OCI-LY3 (cell line): ENCODE data around the gene ZCCHC24.

Source experiments
- H2AFZ ChIP-seq: fragments of 200-600, 300-600 bp; shearing (Covaris generic); 2 replicates; pipeline ENCODE4 v1.6.0; 2014; ENCODE audit warnings: antibody characterized with exemption, low read depth, low read length
- H3K27ac ChIP-seq: fragments of 200-600, 300-600 bp; sonication (generic); 2 replicates; pipeline ENCODE4 v1.5.1; 2014; ENCODE audit warnings: mild to moderate bottlenecking, low read length, moderate library complexity, mixed read lengths
- H3K27me3 ChIP-seq: fragments of 200-600, 300-600 bp; sonication (generic); 2 replicates; pipeline ENCODE4 v1.6.1; 2014; ENCODE audit warnings: low read depth, low read length, mixed read lengths
- H3K36me3 ChIP-seq: fragments of 200-600, 300-600 bp; sonication (generic); replicated peaks from 2 replicates; pipeline ENCODE3; 2014; ENCODE audit warnings: low read depth, low read length, mixed read lengths
- H3K4me1 ChIP-seq: fragments of 300-600, 200-600 bp; sonication (generic); 2 replicates; pipeline ENCODE4 v1.6.1; 2014; ENCODE audit warnings: low read length, mixed read lengths
- H3K4me2 ChIP-seq: fragments of 200-600, 300-600 bp; sonication (generic); 2 replicates; pipeline ENCODE4 v1.6.1; 2014; ENCODE audit warnings: low read length, mixed read lengths
- H3K4me3 ChIP-seq: fragments of 300-600, 200-600 bp; sonication (generic); 2 replicates; pipeline ENCODE4 v1.5.1; 2014; ENCODE audit warnings: antibody characterized with exemption, mild to moderate bottlenecking, low read length, moderate library complexity
- H3K79me2 ChIP-seq: fragments of 300-600, 200-600 bp; shearing (Covaris generic); 2 replicates; pipeline ENCODE4 v1.6.1; 2014; ENCODE audit warnings: mild to moderate bottlenecking, low read length, mixed read lengths
- H3K9ac ChIP-seq: fragments of 300-600, 200-600 bp; shearing (Covaris generic); 2 replicates; pipeline ENCODE4 v1.6.0; 2014; ENCODE audit warnings: mild to moderate bottlenecking, low read length, moderate library complexity
- H3K9me3 ChIP-seq: fragments of 200-600, 300-600 bp; shearing (Covaris generic); 2 replicates; pipeline ENCODE4 v1.6.1; 2014; ENCODE audit warnings: low read length, mixed read lengths; ENCODE audit not compliant: insufficient read depth
- H4K20me1 ChIP-seq: fragments of 200-600, 300-600 bp; sonication (generic); 2 replicates; pipeline ENCODE4 v1.6.1; 2016; ENCODE audit warnings: low read length, mixed read lengths; ENCODE audit not compliant: insufficient read depth
- CTCF ChIP-seq: fragments of 200-600, 300-600 bp; sonication (generic); IDR thresholded peaks from 2 replicates; pipeline ENCODE4 v1.5.1; 2014; ENCODE audit warnings: antibody characterized with exemption, low read length, low read depth
- EZH2phosphoT487 ChIP-seq: fragments of 200-600 bp; shearing (Covaris generic); IDR thresholded peaks from 2 replicates; pipeline ENCODE4 v1.6.1; 2018; ENCODE audit warnings: antibody characterized with exemption, mixed run types, low read depth

The ZCCHC24 gene

DNA sequence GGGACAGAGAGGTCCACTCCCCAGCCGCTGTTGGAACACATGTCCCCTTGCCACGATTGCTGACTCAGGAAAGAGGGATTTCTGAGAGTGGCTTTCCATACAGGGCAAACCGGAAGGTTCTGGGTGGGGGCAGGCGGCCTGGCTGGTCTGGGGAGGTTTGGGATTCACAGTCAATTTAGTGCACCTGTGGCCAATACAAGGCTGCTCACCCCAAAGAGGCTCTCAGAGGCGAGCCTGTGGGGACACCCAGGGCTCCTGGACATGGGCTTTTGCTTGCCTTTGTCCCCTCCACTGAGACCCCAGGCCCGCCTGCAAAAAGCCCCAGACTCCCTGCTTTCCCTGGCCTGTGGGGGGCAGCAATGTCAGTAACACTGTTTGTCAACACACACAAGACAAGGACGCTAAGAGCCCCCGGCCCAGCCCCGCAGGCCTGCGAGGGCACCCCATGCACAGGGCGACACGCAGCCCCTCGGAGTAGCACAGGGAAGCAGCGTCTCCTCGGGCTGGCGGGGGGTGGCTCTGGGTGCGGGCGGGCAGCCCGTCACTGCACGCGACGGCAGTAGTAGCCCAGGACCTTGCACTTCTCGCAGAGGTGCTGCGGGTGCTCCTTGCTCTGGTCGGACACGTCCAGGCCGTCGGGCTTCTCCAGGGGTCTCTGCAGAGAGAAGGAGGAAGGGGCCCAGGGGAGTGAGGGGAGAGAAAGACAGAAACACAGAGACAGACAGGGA lies 59.5 kb downstream of the ZCCHC24 start:
- H3K4me2 ChIP-seq = no peak overlapping the region
- no peaks in the 10 kb centered on the region for H3K27me3 ChIP-seq
- no peaks in the 10 kb centered on the region for H3K9me3 ChIP-seq
- no peaks in the 10 kb centered on the region for H3K79me2 ChIP-seq
- H3K27ac ChIP-seq = no peak overlapping the region
- no peak overlapping the region for H3K4me3 ChIP-seq
- no peaks in the 10 kb centered on the region for H3K36me3 ChIP-seq
- H3K4me1 ChIP-seq = peaks cover 10% of the 10 kb centered on the region
- H2AFZ ChIP-seq = no peak overlapping the region
- no peak overlapping the region for H3K9ac ChIP-seq
- TF ChIP-seq EZH2phosphoT487 = no peak
- no peak for TF ChIP-seq CTCF
- no peaks in the 10 kb centered on the region for H4K20me1 ChIP-seq

DNA sequence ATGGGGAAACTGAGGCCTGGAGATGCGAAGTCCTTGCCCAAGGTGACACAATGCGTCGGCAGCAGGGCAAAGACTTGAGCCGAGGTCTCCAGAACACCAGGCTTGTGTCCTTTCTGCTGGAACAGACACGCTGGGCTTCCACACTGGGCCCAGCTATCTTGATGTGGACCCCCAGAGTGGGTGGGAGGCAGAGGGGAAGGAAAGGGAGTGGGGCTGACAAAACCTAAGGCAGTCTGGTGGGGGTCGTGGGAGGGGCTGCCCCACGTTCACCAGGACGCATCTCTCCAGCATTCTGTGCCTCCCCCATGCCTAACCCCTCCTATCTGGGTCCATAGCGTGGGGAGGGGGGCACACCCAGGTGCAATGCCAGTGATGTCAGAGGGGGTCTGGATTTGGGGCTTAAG lies 60.0 kb downstream of the ZCCHC24 start:
- Histone ChIP-seq H3K36me3 (no peaks in the 10 kb centered on the region), H3K27ac (no peak overlapping the region), H3K79me2 (no peaks in the 10 kb centered on the region), H3K9me3 (no peaks in the 10 kb centered on the region), H3K4me1 (peaks cover 10% of the 10 kb centered on the region), H2AFZ (no peak overlapping the region), H3K27me3 (no peaks in the 10 kb centered on the region), H4K20me1 (no peaks in the 10 kb centered on the region), H3K9ac (no peak overlapping the region), H3K4me3 (no peak overlapping the region), H3K4me2 (no peak overlapping the region)
- TF ChIP-seq EZH2phosphoT487 = no peak
- TF ChIP-seq CTCF = no peak

DNA sequence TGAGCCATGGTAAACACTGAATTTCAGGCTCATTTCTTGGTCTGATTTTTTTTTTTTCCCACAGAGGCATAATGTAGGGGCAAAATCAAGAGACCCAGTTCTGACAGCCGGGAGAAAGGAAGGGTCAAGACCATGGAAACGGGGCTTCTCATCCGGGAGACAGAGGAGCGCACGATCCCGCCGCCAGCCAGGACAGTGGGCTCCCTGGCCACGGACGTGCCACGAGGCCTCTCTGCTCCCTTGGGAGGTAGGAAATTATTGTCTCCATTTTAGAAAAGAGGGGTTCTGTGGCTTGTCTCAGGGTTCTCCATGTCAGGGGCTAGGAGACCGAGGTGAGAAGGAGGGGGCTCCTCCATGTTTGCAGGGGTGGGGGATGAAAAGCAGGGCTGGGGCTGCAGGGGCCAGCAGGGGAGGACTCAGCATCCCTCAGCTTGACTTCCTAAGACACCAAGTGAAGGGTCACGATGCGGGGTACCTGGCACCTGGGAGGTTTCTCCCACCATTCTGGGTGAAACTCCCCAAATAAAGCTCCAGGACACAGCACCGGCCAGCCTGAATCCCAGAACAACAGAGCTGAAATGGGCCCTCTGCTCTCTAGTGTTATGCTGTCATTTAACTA lies 60.5 kb downstream of the ZCCHC24 start:
- H3K4me1 ChIP-seq = peaks cover 10% of the 10 kb centered on the region
- no peak overlapping the region for H3K4me3 ChIP-seq
- H3K9ac ChIP-seq = no peak overlapping the region
- TF ChIP-seq EZH2phosphoT487 (no peak), CTCF (no peak)
- H2AFZ ChIP-seq = no peak overlapping the region
- H3K79me2 ChIP-seq = no peaks in the 10 kb centered on the region
- H3K4me2 ChIP-seq = no peak overlapping the region
- no peak overlapping the region for H3K27ac ChIP-seq
- H3K9me3 ChIP-seq = no peaks in the 10 kb centered on the region
- H3K27me3 ChIP-seq = no peaks in the 10 kb centered on the region
- no peaks in the 10 kb centered on the region for H3K36me3 ChIP-seq
- no peaks in the 10 kb centered on the region for H4K20me1 ChIP-seq

DNA sequence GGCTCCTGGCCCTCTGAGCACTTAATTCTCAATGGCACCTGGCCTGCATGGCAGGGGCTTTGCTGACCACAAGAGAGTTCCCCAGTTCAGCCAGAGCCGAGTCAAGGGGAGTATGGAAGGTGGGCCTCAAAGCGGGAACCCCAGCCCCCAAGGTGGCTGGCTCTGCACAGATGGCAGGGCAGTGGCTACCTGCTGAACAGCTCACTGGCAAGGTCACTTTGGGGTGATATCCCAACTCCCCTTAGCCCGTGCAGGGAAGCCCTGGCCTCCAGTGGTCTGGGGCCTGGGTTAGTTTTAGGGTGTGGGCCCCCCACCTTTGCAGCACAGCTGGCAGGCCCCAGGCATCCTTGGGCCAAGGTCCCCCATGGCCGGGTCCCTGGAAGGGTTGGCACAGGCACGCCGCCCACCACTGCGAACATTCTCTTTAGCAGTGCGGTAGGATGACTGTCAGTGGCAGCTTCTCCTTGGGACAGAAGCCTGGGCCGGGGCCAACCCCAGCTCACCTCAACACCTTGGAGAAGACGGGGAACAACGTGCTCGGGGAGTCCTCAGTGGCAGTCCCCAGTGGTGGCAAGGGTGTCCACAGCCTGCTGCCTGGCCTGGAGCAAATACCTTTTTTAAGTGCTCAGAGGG lies 61.3 kb downstream of the ZCCHC24 start:
- Histone ChIP-seq H3K27me3 (no peaks in the 10 kb centered on the region), H3K9me3 (no peaks in the 10 kb centered on the region), H3K27ac (no peak overlapping the region), H3K4me1 (peaks cover 8% of the 10 kb centered on the region), H2AFZ (no peak overlapping the region), H3K4me3 (no peak overlapping the region), H3K4me2 (no peak overlapping the region), H3K79me2 (no peaks in the 10 kb centered on the region), H3K36me3 (no peaks in the 10 kb centered on the region), H3K9ac (no peak overlapping the region), H4K20me1 (no peaks in the 10 kb centered on the region)
- TF ChIP-seq EZH2phosphoT487 (no peak), CTCF (no peak)
